HepG2 (cell line): Measurements from ENCODE around the gene SAC3D1. TPM values are rescaled to one million over a fixed set of nuclear protein-coding genes. Genes with fewer than 3 reads are reported as not detected.
A peak's percentile ranks its signal among the peaks of the same experiment; 100 is the strongest.

ENCODE experiments used
- BCLAF1 ChIP-seq: fragments of 450-650 bp; IDR thresholded peaks from 2 replicates; pipeline ENCODE4 v1.6.1; 2017; ENCODE audit warnings: mild to moderate bottlenecking
- FIP1L1 ChIP-seq: fragments of 200-400 bp; formaldehyde crosslinking; IDR thresholded peaks from 2 replicates; pipeline ENCODE4 v1.6.1; 2018; ENCODE audit warnings: low read depth, mild to moderate bottlenecking, low read length, moderate library complexity, borderline replicate concordance; ENCODE audit not compliant: insufficient read depth
- GFI1 ChIP-seq: sonication (generic); formaldehyde crosslinking; IDR thresholded peaks from 2 replicates; pipeline ENCODE4 v1.5.0; 2020; ENCODE audit warnings: missing genetic modification reagents, mild to moderate bottlenecking, borderline replicate concordance
- IRF2 ChIP-seq: IDR thresholded peaks from 2 replicates; pipeline ENCODE4 v1.6.1; 2018; ENCODE audit warnings: missing genetic modification reagents, missing compliant biosample characterization
- MNT ChIP-seq: fragments of 450-650 bp; IDR thresholded peaks from 2 replicates; pipeline ENCODE4 v1.6.1; 2016
- MYC ChIP-seq: sonication (generic); formaldehyde crosslinking; IDR thresholded peaks from 2 replicates; pipeline ENCODE4 v1.9.0; 2021; ENCODE audit warnings: missing genetic modification reagents, borderline replicate concordance
- NCOA1 ChIP-seq: sonication (generic); formaldehyde crosslinking; IDR thresholded peaks from 2 replicates; pipeline ENCODE4 v1.9.0; 2021; ENCODE audit warnings: missing genetic modification reagents
- SRSF9 ChIP-seq: fragments of 200-400 bp; formaldehyde crosslinking; IDR thresholded peaks from 2 replicates; pipeline ENCODE4 v1.6.1; 2018; ENCODE audit warnings: borderline replicate concordance, mild to moderate bottlenecking, low read depth, low read length; ENCODE audit not compliant: insufficient read depth, poor library complexity, severe bottlenecking
- YY1 ChIP-seq: IDR thresholded peaks from 2 replicates; pipeline ENCODE4 v1.6.1; 2011; ENCODE audit warnings: low read length, low read depth, moderate library complexity, mild to moderate bottlenecking; ENCODE audit not compliant: insufficient read depth, insufficient replicate concordance
- ZBTB42 ChIP-seq: sonication (generic); formaldehyde crosslinking; IDR thresholded peaks from 2 replicates; pipeline ENCODE4 v1.5.0; 2020; ENCODE audit warnings: mild to moderate bottlenecking, missing genetic modification reagents
- ZNF280D ChIP-seq: sonication (generic); formaldehyde crosslinking; IDR thresholded peaks from 2 replicates; pipeline ENCODE4 v1.5.1; 2020; ENCODE audit warnings: mild to moderate bottlenecking, missing genetic modification reagents
- ZNF615 ChIP-seq: sonication (generic); formaldehyde crosslinking; IDR thresholded peaks from 2 replicates; pipeline ENCODE4 v1.5.0; 2020; ENCODE audit warnings: mild to moderate bottlenecking, missing genetic modification reagents, borderline replicate concordance
- ZNF619 ChIP-seq: sonication (generic); formaldehyde crosslinking; IDR thresholded peaks from 2 replicates; pipeline ENCODE4 v1.4.0; 2020; ENCODE audit warnings: mild to moderate bottlenecking, missing genetic modification reagents
- ZNF660 ChIP-seq: sonication (generic); formaldehyde crosslinking; IDR thresholded peaks from 2 replicates; pipeline ENCODE4 v1.5.1; 2020; ENCODE audit warnings: mild to moderate bottlenecking, low read depth, missing genetic modification reagents, borderline replicate concordance
- ZSCAN25 ChIP-seq: sonication (generic); formaldehyde crosslinking; IDR thresholded peaks from 2 replicates; pipeline ENCODE4 v1.8.0; 2022; ENCODE audit warnings: mild to moderate bottlenecking, missing genetic modification reagents
- polyA plus RNA-seq, 8 experiments: library from polyadenylated mRNA; depleted of rRNA in 3 of 8; stranded (reverse) in 7 of 8; unstranded in 1 of 8; fragments of >200 nt; fragmentation: Illumina TruSeq in 4 of 8; extraction: Trizol in 4 of 8; gene quantifications; 2 replicates each; pipeline versions ENCODE4 v1.2.1 to v1.2.3, GENCODE V29; 2011 to 2016; ENCODE audit warnings: low read depth in 4 of 8, missing spikeins in 1 of 8, mixed read lengths in 1 of 8; ENCODE audit not compliant: insufficient read depth in 1 of 8
- total RNA-seq, 5 experiments: library from RNA; depleted of rRNA; stranded (reverse); fragments of >200 nt; fragmentation: Illumina TruSeq; extraction: Trizol; gene quantifications; 2 replicates each; pipeline ENCODE4 v1.2.3, GENCODE V29; 2016; ENCODE audit warnings: low read depth in 1 of 5
- TF ChIP-seq, protein P1 (sequence below): sonication (generic); formaldehyde crosslinking; IDR thresholded peaks from 2 replicates; pipeline ENCODE4 v1.8.1; 2023; ENCODE audit warnings: mild to moderate bottlenecking, missing genetic modification reagents
- TF ChIP-seq, protein P2 (sequence below): sonication (generic); formaldehyde crosslinking; IDR thresholded peaks from 2 replicates; pipeline ENCODE4 v1.4.0; 2020; ENCODE audit warnings: mild to moderate bottlenecking, missing genetic modification reagents

The SAC3D1 gene
- total and polyA plus RNA-seq, 2 of the 13 experiments (the other 11 are each of a cell fraction or from before 2014, with no cell fraction given) = 7.4 to 36.3 TPM

DNA sequence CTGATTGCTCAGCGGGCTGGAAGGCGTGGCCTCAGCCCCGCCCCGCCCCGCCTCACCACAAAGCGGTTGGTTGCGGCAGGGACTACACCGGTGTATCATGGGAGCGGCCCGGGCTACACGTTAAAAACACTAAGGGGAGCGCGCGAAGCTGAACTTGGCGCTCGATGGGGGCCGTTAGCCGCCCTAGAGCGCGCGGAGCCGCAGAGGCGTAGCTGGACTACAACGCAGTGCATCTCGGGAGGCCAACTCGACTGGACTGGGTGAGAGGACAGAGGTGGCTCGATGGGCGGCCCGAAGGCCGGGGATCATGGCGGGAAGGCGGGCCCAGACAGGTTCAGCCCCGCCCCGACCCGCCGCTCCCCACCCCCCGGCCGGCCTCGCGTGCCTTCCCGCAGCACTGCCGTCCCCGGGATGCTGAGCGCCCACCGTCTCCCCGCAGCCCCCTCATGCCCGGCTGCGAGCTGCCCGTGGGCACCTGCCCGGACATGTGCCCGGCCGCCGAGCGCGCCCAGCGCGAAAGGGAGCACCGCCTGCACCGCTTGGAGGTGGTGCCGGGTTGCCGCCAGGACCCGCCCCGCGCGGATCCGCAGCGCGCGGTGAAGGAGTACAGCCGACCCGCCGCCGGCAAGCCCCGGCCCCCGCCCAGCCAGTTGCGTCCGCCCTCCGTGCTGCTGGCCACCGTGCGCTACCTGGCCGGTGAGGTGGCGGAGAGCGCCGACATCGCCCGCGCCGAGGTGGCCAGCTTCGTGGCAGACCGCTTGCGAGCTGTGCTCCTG lies at the start of gene SAC3D1 (continued):
- TF ChIP-seq, protein P1, sequence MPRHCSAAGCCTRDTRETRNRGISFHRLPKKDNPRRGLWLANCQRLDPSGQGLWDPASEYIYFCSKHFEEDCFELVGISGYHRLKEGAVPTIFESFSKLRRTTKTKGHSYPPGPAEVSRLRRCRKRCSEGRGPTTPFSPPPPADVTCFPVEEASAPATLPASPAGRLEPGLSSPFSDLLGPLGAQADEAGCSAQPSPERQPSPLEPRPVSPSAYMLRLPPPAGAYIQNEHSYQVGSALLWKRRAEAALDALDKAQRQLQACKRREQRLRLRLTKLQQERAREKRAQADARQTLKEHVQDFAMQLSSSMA (CRISPR knock-in tag) = 0 out of 2 replicates have a peak, but pooled peaks have one; percentile 67
- no peak for TF ChIP-seq BCLAF1
- TF ChIP-seq NCOA1 (CRISPR knock-in tag) = no peak
- TF ChIP-seq ZNF280D (CRISPR knock-in tag) = no peak
- TF ChIP-seq MYC (CRISPR knock-in tag) = peak; percentile 65
- no peak for TF ChIP-seq ZBTB42
- TF ChIP-seq SRSF9 = no peak
- peak; percentile 61; the same call in 1 of the 2 replicates for TF ChIP-seq IRF2 (CRISPR knock-in tag)
- no peak for TF ChIP-seq ZSCAN25
- TF ChIP-seq ZNF615 = no peak
- no peak for TF ChIP-seq ZNF619 (CRISPR knock-in tag)
- peak; percentile 67 for TF ChIP-seq YY1
- 0 out of 2 replicates have a peak, but pooled peaks have one; percentile 35 for TF ChIP-seq GFI1 (CRISPR knock-in tag)
- TF ChIP-seq FIP1L1 = no peak
- 0 out of 2 replicates have a peak, but pooled peaks have one; percentile 9 for TF ChIP-seq MNT
- TF ChIP-seq ZNF660 (CRISPR knock-in tag) = no peak
- TF ChIP-seq, protein P2, sequence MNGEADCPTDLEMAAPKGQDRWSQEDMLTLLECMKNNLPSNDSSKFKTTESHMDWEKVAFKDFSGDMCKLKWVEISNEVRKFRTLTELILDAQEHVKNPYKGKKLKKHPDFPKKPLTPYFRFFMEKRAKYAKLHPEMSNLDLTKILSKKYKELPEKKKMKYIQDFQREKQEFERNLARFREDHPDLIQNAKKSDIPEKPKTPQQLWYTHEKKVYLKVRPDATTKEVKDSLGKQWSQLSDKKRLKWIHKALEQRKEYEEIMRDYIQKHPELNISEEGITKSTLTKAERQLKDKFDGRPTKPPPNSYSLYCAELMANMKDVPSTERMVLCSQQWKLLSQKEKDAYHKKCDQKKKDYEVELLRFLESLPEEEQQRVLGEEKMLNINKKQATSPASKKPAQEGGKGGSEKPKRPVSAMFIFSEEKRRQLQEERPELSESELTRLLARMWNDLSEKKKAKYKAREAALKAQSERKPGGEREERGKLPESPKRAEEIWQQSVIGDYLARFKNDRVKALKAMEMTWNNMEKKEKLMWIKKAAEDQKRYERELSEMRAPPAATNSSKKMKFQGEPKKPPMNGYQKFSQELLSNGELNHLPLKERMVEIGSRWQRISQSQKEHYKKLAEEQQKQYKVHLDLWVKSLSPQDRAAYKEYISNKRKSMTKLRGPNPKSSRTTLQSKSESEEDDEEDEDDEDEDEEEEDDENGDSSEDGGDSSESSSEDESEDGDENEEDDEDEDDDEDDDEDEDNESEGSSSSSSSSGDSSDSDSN (CRISPR knock-in tag) = peak; percentile 90
